Left renal cortex interstitium (tissue), 4 donors: Measurements from ENCODE around the gene IFITM1. TPM values are rescaled to one million over a fixed set of nuclear protein-coding genes. Genes with fewer than 3 reads are reported as not detected.
"Not testable (repeated sequence)": the region's sequence is repeated elsewhere in the genome, so short reads cannot be mapped to it uniquely, and the experiment has no call there.

ENCODE experiments used
- DNase-seq, 4 donors: peaks; one replicate each; pipeline ENCODE4 v3.0.0-alpha.2; 2013; ENCODE audit warnings: low read depth in 4 of 4, low spot score in 2 of 4, missing footprints in 1 of 4
- polyA plus RNA-seq, 4 donors: library from polyadenylated mRNA; unstranded; fragments of 120-200 nt; gene quantifications; one replicate each; pipeline ENCODE4 v1.2.1, GENCODE V29; 2013; ENCODE audit not compliant: insufficient read length in 4 of 4

Gene IFITM1
- polyA plus RNA-seq, 4 donors: 32.6 to 43.2 (median 37.8) TPM

- DNase-seq: peak in 3 of 4 donors; percentile 65 to 85 (median 72)
These were observed 5.8 kb upstream of the IFITM1 start, which contains the start of gene IFITM2 for GRCh38 chr11:307766-308708. TSS of gene IFITM2 (plus strand) at chr11:307816. CDS start at chr11:308193, 377 bp downstream.

- not testable (repeated sequence) for DNase-seq
These were observed 4.8 kb upstream of the IFITM1 start for GRCh38 chr11:308740-309665.

GRCh38 chr11:309979-310572, 3.8 kb upstream of the IFITM1 start:
- DNase-seq: not testable (repeated sequence)

GRCh38 chr11:311013-311748, 2.7 kb upstream of the IFITM1 start:
- not testable (repeated sequence) for DNase-seq

- no peak for DNase-seq
These were observed 1.6 kb upstream of the IFITM1 start for GRCh38 chr11:312092-312816.

GRCh38 chr11:313304-313786, 495 bp upstream of the IFITM1 start:
- no peak for DNase-seq

GRCh38 chr11:314554-314875, 675 bp downstream of the IFITM1 start:
- DNase-seq: not testable (repeated sequence)

GRCh38 chr11:315051-315481, 1.2 kb downstream of the IFITM1 start:
- DNase-seq: no peak

GRCh38 chr11:315516-315994, 1.7 kb downstream of the IFITM1 start:
- no peak for DNase-seq

GRCh38 chr11:316031-316701, 2.3 kb downstream of the IFITM1 start:
- DNase-seq: no peak

- DNase-seq: no peak
These were observed 3.1 kb downstream of the IFITM1 start for GRCh38 chr11:316891-317301.

GRCh38 chr11:317668-318404, 4.0 kb downstream of the IFITM1 start:
- not testable (repeated sequence) for DNase-seq

GRCh38 chr11:318405-319120, 4.7 kb downstream of the IFITM1 start:
- DNase-seq: not testable (repeated sequence)

GRCh38 chr11:319121-319887, 5.5 kb downstream of the IFITM1 start:
- DNase-seq: not testable (repeated sequence)

GRCh38 chr11:319888-320273, 6.0 kb downstream of the IFITM1 start:
- DNase-seq: not testable (repeated sequence)

- no peak for DNase-seq
These were observed 10.3 kb downstream of the IFITM1 start for GRCh38 chr11:324156-324555.
